ENCODE measurements around the gene RTP4. TPM values are rescaled to one million over a fixed set of nuclear protein-coding genes. Genes with fewer than 3 reads are reported as not detected.

RTP4 gene
- total and polyA plus RNA-seq, 2 of the 8 experiments (the other 6 are each of a cell fraction or from before 2014, with no cell fraction given) = not detected

- Histone ChIP-seq H2BK5ac (ENCODE audit: low read depth, low read length) (no peak overlapping the region), H3K79me2 (ENCODE audit: control insufficient read depth in 1 of 2, insufficient read depth in 2 of 2, low read length in 2 of 2) (no peaks in the 10 kb centered on the region), H3K14ac (ENCODE audit: insufficient read length) (no peak overlapping the region), H3K4ac (replicated peaks; ENCODE audit: insufficient read length, low read depth, low read length) (no peak overlapping the region), H4K8ac (ENCODE audit: extremely low read depth, insufficient read depth, low read length) (no peak overlapping the region), H3K9me3 (ENCODE audit: insufficient read depth in 2 of 2, low read depth in 1 of 2, low read length in 1 of 2) (no peaks in the 10 kb centered on the region), H2BK120ac (replicated peaks; ENCODE audit: low read depth, low read length) (no peak overlapping the region), H4K91ac (replicated peaks; ENCODE audit: insufficient read length, low read length) (no peak overlapping the region), H3K27ac (ENCODE audit: low read depth, low read length) (no peak overlapping the region), H2AK5ac (ENCODE audit: low read depth, low read length) (no peak overlapping the region), H3K36me3 (ENCODE audit: control insufficient read depth in 2 of 4, insufficient read depth in 4 of 4, low read length in 3 of 4) (no peaks in the 10 kb centered on the region), H3K4me2 (ENCODE audit: insufficient read depth in 1 of 2, low read depth in 2 of 2, low read length in 2 of 2) (no peak overlapping the region), H3K27me3 (replicated peaks in 1 of 4; ENCODE audit: control insufficient read depth in 3 of 4, extremely low read depth in 1 of 4, insufficient read depth in 3 of 4, low read length in 3 of 4) (no peaks in the 10 kb centered on the region), H3K79me1 (ENCODE audit: low read depth, low read length) (no peaks in the 10 kb centered on the region), H3K9ac (replicated peaks in 1 of 4; ENCODE audit: extremely low read depth in 1 of 4, low read depth in 3 of 4, low read length in 3 of 4) (no peak overlapping the region), H3K56ac (replicated peaks; ENCODE audit: insufficient read length, low read depth, low read length) (no peak overlapping the region), H4K20me1 (replicated peaks in 1 of 2; ENCODE audit: control insufficient read depth in 1 of 2, insufficient read depth in 2 of 2, low read length in 2 of 2) (no peaks in the 10 kb centered on the region), H3K18ac (ENCODE audit: extremely low read depth, low read length) (no peak overlapping the region), H2BK12ac (ENCODE audit: low read depth, low read length) (no peak overlapping the region), H3K4me3 (ENCODE audit: extremely low read depth in 1 of 4, insufficient read depth in 2 of 4, low read depth in 3 of 4, low read length in 4 of 4) (no peak overlapping the region), H2AFZ (ENCODE audit: low read length) (no peak overlapping the region), H4K5ac (ENCODE audit: insufficient read length, low read depth, low read length) (no peak overlapping the region), H3K23ac (ENCODE audit: insufficient read length) (no peak overlapping the region), H2BK20ac (ENCODE audit: low read length) (no peak overlapping the region), H3K4me1 (replicated peaks in 1 of 4; ENCODE audit: control insufficient read depth in 3 of 4, insufficient read depth in 4 of 4, low read length in 3 of 4) (no peaks in the 10 kb centered on the region), H3K23me2 (ENCODE audit: low read depth, low read length) (no peaks in the 10 kb centered on the region), H2BK15ac (ENCODE audit: low read length) (no peak overlapping the region)
- CTCF ChIA-PET (ENCODE audit: partially characterized antibody) = interaction anchor here (2.4 kb wide), 1 partner anchor 24 kb away, joined by 11 read pairs; no protein-coding TSS in a partner anchor
- WGBS, 2 experiments (ENCODE audit: extremely low coverage in 1 of 2, insufficient coverage in 1 of 2, insufficient read length in 1 of 2, insufficient replicate concordance in 2 of 2, low coverage in 1 of 2, low lambda C conversion rate in 2 of 2, missing lambda C conversion rate in 1 of 2) = 82% methylated on average over 1 of the region's 1 CpG; no CpG with 5 or more reads in 1 of the 2 experiments
- no peak for FAIRE-seq
- DNase-seq (ENCODE audit: low read depth in 1 of 2, low spot score in 2 of 2) = no peak
- POLR2A ChIA-PET (ENCODE audit: partially characterized antibody) = no interaction called here
- TF ChIP-seq RNF2 (IDR thresholded peaks at IDR 0.05; ENCODE audit: borderline replicate concordance, low read depth, low read length, missing control alignments, poor library complexity, severe bottlenecking) (no peak), ATF2 (IDR thresholded peaks at IDR 0.05; ENCODE audit: low read length) (no peak), TAF7 (optimal IDR thresholded peaks at IDR 0.05; ENCODE audit: borderline replicate concordance, low read depth, low read length) (no peak), HDAC2 (IDR thresholded peaks at IDR 0.05; ENCODE audit: borderline replicate concordance in 1 of 2, low read depth in 2 of 2, low read length in 2 of 2) (no peak), SIN3A (conservative IDR thresholded peaks at IDR 0.05 in 1 of 2, IDR thresholded peaks at IDR 0.05 in 1 of 2; ENCODE audit: low read depth in 1 of 2, low read length in 2 of 2) (no peak), MAX (IDR thresholded peaks at IDR 0.05) (no peak), TAF1 (IDR thresholded peaks at IDR 0.05; ENCODE audit: low read depth, low read length) (no peak), NANOG (IDR thresholded peaks at IDR 0.05; ENCODE audit: insufficient read depth, low read depth, low read length, poor library complexity, severe bottlenecking) (no peak), SRF (IDR thresholded peaks at IDR 0.05; ENCODE audit: low read depth, low read length) (no peak), SIRT6 (IDR thresholded peaks at IDR 0.05; ENCODE audit: low read length) (no peak)
Observed at GRCh38 chr3:187343670-187344069, 24.5 kb upstream of the RTP4 start.
